ENCODE results near the gene GAL3ST1.

GAL3ST1 gene

GRCh38 chr22:30511911-30512310, 62.6 kb downstream of the GAL3ST1 start:
- H3K36me3 Mint-ChIP-seq (ENCODE audit: insufficient read depth): no peaks in the 10 kb centered on the region

GRCh38 chr22:30511109-30511508, 63.4 kb downstream of the GAL3ST1 start:
- Mint-ChIP-seq H3K27me3 (peaks cover 23% of the 10 kb centered on the region), H3K4me1 (no peaks in the 10 kb centered on the region), H3K27ac (ENCODE audit: low read depth) (no peak overlapping the region), H3K4me3 (no peak overlapping the region), H3K9me3 (no peaks in the 10 kb centered on the region), H3K36me3 (ENCODE audit: insufficient read depth) (no peaks in the 10 kb centered on the region)
- no peak for ATAC-seq (replicated peaks; ENCODE audit: extremely low read depth, poor library complexity, severe bottlenecking)
- no peak for DNase-seq (ENCODE audit: low spot score in 2 of 2)

More at GRCh38 chr22:30511911-30512310, 62.6 kb downstream of the GAL3ST1 start:
- no peak overlapping the region for H3K4me3 Mint-ChIP-seq
- no peaks in the 10 kb centered on the region for H3K9me3 Mint-ChIP-seq
- H3K4me1 Mint-ChIP-seq: no peaks in the 10 kb centered on the region
- no peak overlapping the region for H3K27ac Mint-ChIP-seq (ENCODE audit: low read depth)
- ATAC-seq (replicated peaks; ENCODE audit: extremely low read depth, poor library complexity, severe bottlenecking): no peak
- peaks cover 15% of the 10 kb centered on the region for H3K27me3 Mint-ChIP-seq
- DNase-seq (ENCODE audit: low spot score in 2 of 2): no peak

- Mint-ChIP-seq H3K27me3 (peaks cover 38% of the 10 kb centered on the region), H3K9me3 (no peaks in the 10 kb centered on the region), H3K27ac (ENCODE audit: low read depth) (no peak overlapping the region), H3K4me3 (no peak overlapping the region), H3K4me1 (no peaks in the 10 kb centered on the region), H3K36me3 (ENCODE audit: insufficient read depth) (no peaks in the 10 kb centered on the region)
- DNase-seq (ENCODE audit: low spot score in 2 of 2): no peak
- no peak for ATAC-seq (replicated peaks; ENCODE audit: extremely low read depth, poor library complexity, severe bottlenecking)
Measured at GRCh38 chr22:30508216-30508615, 66.2 kb downstream of the GAL3ST1 start.

- Mint-ChIP-seq H3K4me3 (no peak overlapping the region), H3K27me3 (peaks cover 41% of the 10 kb centered on the region), H3K9me3 (no peaks in the 10 kb centered on the region), H3K4me1 (no peaks in the 10 kb centered on the region), H3K36me3 (ENCODE audit: insufficient read depth) (no peaks in the 10 kb centered on the region), H3K27ac (ENCODE audit: low read depth) (no peak overlapping the region)
- no peak for ATAC-seq (replicated peaks; ENCODE audit: extremely low read depth, poor library complexity, severe bottlenecking)
- DNase-seq (ENCODE audit: low spot score in 2 of 2): no peak
Measured at GRCh38 chr22:30507670-30508069, 66.8 kb downstream of the GAL3ST1 start.

GRCh38 chr22:30506507-30506968, 67.9 kb downstream of the GAL3ST1 start:
- Mint-ChIP-seq H3K4me3 (no peak overlapping the region), H3K27me3 (peaks cover 41% of the 10 kb centered on the region), H3K36me3 (ENCODE audit: insufficient read depth) (no peaks in the 10 kb centered on the region), H3K9me3 (no peaks in the 10 kb centered on the region), H3K27ac (ENCODE audit: low read depth) (no peak overlapping the region), H3K4me1 (no peaks in the 10 kb centered on the region)
- DNase-seq (ENCODE audit: low spot score in 2 of 2) (no peak), ATAC-seq (replicated peaks; ENCODE audit: extremely low read depth, poor library complexity, severe bottlenecking) (no peak)

All from central memory CD8-positive, alpha-beta T cell (primary cell).